ENCODE data around the gene HLA-DRB5. TPM values are rescaled to one million over a fixed set of nuclear protein-coding genes. Genes with fewer than 3 reads are reported as not detected.
"Not testable (repeated sequence)": the region's sequence is repeated elsewhere in the genome, so short reads cannot be mapped to it uniquely, and the experiment has no call there.

Gene HLA-DRB5
- total RNA-seq: 2.1 TPM

GRCh38 chr6:32529697-32530430 lies at the start of gene HLA-DRB5:
HLA-DRB5 (minus strand) TSS chr6:32530287; CDS start chr6:32530224, 63 bp downstream.
- DNase-seq (ENCODE audit: low spot score): no peak
- ATAC-seq: peak; percentile 51

GRCh38 chr6:32578962-32579361 lies 48.9 kb upstream of the HLA-DRB5 start:
- DNase-seq (ENCODE audit: low spot score) (no peak), ATAC-seq (no peak)

GRCh38 chr6:32577493-32577892 lies 47.4 kb upstream of the HLA-DRB5 start:
- not testable (repeated sequence) for ATAC-seq; DNase-seq (ENCODE audit: low spot score)

GRCh38 chr6:32576250-32576649 lies 46.2 kb upstream of the HLA-DRB5 start:
- ATAC-seq (no peak), DNase-seq (ENCODE audit: low spot score) (no peak)

GRCh38 chr6:32570363-32570905 lies 40.3 kb upstream of the HLA-DRB5 start:
- DNase-seq (ENCODE audit: low spot score) (no peak), ATAC-seq (no peak)

- DNase-seq (ENCODE audit: low spot score): no peak
- ATAC-seq: no peak
Observed at GRCh38 chr6:32568561-32568960, 38.5 kb upstream of the HLA-DRB5 start.

GRCh38 chr6:32566957-32567356 lies 36.9 kb upstream of the HLA-DRB5 start:
- ATAC-seq (no peak), DNase-seq (ENCODE audit: low spot score) (no peak)

DNA sequence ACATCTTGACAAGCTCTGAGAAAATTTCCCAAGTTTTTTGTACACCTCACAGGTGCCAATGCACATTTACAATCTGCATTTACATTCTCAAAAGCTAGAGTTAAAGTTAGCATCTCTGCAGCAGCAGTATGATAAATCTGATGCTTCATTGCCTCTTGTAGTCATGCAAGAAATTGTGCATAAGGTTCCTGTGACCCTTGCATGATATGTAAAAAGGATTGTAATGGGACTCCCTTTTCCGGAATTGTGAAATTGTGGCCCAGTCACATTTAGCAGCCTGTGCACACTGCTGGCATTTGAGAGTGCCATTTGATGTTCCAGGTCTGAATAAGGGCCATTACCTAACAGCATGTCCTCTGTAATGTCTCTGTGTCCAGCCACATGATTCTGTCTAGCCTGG lies 35.4 kb upstream of the HLA-DRB5 start:
- DNase-seq (ENCODE audit: low spot score) (no peak), ATAC-seq (no peak)

DNA sequence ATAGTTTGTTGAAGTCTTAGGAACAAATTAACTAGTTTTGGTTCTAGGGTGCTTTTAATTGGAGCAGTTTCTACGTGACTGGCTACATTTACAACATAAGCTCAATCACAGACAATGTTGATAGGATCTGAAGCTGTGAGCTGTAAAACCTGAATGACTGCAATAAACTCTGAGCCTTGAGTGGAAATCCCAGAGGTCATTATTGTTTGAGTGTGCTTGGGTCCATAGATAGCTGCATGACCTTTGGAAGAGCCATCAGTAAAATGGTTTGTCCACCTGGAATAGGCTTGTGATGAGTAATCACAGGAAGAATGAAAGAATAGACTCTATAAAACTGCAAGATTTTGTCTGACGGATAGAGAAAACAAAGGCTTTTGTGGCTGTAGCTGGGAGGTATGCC lies 32.9 kb upstream of the HLA-DRB5 start:
- ATAC-seq (no peak), DNase-seq (ENCODE audit: low spot score) (no peak)

DNA sequence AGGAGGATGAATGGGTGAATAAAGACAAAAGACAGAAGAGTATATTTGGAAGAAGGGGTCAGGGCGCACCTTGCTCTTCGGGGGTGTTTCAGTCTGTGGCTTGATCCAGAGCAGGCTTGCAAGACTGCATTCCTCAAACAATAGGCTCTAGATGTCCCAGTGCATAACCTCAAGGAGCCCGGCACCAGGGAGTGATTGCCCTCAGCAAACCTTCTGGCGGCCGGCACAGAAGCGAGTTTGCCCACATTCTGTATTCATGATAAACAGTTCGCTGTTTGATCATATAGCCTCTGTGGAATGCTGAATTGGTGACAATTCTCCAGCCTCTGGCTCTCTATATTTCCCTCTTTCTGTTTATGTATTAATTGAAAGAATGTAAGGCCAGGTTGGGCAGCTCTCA lies 29.7 kb upstream of the HLA-DRB5 start:
- no peak for DNase-seq (ENCODE audit: low spot score)
- ATAC-seq: no peak

DNA sequence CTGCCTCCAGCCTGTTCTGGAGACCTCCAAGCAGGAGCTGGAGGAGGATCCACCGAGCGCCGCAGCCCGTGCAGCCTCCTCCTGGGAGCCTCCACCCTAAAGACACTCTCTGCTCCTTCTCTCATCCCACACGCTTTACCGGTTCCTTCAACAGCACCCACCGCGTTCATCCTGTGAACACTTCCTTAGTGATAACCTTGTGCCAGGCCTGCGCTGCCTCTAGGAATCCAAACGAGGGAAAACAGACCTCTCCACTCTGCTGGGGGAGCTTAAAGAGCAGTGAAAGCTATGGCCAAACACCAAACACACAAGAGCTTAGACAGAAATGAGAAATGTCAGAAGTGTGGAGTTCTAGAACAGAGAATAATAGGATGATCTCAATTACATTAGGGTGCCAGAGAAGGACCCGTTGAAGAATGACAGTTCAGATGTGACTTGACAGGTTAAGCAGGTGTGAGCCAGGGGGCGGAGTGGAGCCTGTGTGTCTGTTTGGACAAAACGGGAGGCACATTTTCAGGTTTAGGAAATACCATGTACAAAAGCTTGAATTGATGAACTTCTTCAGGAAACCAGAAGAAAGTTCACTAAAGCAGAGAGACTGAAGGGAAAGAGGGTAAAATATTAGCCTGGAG lies 28.5 kb upstream of the HLA-DRB5 start:
- ATAC-seq (peak; percentile 26), DNase-seq (ENCODE audit: low spot score) (no peak)

DNA sequence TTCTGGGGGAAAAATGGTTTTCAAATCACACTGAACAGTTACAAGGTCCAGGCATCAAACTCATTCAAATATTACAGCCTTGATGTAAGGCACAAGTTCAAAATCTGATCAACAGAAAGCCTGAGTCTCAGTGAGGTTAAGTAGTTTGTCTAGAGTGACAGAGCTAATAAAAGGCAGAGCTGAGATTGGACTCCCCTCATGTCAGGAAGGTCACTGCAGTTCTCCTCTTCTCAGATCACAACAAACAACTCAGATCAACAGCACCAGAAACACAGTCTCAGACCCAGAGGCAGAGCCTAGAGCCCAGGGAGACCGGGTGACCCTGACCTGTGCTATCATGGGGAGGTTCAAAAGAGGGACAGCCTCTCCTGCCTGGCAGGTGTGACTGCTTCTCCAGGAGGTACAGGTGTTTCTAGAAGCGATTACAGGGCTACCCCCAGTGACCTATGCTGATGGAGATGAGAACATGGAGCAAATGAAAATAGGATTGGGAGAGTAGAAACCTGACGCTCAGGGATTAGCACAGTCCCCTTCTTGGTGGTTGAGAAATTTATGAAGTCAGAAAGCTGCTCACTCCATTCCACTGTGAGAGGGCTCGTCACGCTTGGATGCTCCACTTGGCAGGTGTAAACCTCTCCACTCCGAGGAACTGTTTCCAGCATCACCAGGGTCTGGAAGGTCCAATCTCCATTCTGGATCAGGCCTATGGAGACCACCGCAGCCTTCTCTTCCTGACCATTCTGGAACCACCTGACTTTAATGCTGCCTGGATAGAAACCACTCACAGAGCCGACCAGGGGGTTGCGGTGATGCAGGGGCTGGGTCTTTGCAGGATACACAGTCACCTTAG lies 24.3 kb upstream of the HLA-DRB5 start:
- ATAC-seq (no peak), DNase-seq (ENCODE audit: low spot score) (no peak)

DNA sequence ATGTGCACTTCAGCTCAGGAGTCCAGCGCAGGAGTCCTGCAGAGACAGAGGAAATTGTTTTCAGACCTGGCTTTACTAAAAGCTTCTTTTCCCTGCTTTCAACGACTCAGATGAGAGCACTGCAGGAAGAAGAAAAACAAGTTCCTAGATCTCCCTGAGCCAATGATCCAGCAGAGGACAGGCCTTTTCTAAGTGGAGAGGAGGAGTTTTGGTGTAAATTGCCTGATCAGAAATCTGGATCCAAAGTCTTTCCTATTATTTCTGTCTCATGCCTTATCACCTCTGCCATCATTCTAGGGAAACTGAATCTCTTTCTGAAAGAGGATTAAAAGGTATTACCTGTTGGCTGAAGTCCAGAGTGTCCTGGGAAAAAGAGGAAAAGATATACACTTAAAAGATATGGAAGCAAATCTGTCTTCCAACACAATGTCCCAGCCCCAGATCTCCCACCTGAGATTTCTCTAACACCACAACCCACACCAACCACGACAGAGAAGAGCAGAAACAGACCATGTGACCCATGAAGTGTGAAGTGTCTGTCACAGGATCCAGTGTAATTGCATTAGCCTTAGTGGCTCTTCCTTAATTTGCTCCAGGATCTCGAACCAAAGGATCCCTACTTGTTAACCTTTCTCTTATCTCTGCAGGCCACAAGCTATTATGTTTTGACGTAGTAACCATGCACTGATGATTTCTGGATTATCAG lies 23.1 kb upstream of the HLA-DRB5 start:
- DNase-seq (ENCODE audit: low spot score) (no peak), ATAC-seq (no peak)

GRCh38 chr6:32551410-32551809 lies 21.3 kb upstream of the HLA-DRB5 start:
- ATAC-seq (peak; percentile 56), DNase-seq (ENCODE audit: low spot score) (no peak)

- ATAC-seq (no peak), DNase-seq (ENCODE audit: low spot score) (no peak)
Observed at GRCh38 chr6:32539839-32540238, 9.8 kb upstream of the HLA-DRB5 start.

- not testable (repeated sequence) for DNase-seq (ENCODE audit: low spot score); ATAC-seq
Observed at GRCh38 chr6:32530431-32530793, 325 bp upstream of the HLA-DRB5 start.

GRCh38 chr6:32522302-32523047 lies 7.6 kb downstream of the HLA-DRB5 start:
- ATAC-seq: no peak
- no peak for DNase-seq (ENCODE audit: low spot score)

DNA sequence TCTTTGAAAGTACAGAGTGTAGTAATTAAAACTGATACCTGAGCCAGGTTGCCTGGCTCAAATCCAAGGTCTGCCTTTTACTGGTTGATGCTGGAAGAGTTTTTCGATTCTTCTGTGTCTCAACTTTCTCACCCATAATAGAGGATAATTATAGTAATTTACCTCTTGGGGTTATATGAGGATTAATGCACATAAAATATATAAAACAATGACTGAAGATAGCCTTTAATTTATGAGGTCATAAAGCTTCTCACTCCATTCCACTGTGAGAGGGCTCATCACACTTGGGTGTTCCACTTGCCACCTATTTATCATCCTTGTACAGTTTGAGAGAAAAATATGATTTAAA lies 10.2 kb downstream of the HLA-DRB5 start:
- ATAC-seq (no peak), DNase-seq (ENCODE audit: low spot score) (no peak)

DNA sequence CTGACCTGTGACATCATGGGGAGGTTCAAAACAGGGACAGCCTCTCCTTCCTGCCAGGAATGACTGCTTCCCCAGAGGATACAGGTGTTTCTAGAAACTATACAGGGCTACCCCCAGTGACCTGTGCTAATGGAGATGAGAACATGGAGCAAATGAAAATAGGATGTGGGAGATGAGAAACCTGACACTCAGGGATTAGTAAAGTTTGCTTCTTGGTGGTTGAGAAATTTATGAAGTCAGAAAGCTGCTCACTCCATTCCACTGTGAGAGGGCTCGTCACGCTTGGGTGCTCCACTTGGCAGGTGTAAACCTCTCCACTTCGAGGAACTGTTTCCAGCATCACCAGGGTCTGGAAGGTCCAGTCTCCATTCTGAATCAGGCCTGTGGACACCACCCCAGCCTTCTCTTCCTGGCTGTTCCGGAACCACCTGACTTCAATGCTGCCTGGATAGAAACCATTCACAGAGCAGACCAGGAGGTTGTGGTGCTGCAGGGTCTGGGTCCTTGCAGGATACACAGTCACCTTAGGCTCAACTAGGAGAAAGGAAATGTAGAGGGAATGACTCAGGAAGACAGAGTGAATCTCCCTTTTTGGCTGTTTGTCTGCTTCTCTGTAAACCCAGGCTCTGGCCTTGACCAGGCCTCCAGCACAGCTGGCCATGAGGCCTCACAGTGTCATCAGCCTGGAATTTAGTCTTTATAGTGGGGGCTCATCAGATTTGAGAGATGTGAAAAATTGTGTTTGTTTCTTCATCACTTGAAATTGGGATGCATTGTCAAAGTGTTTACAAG lies 10.8 kb downstream of the HLA-DRB5 start:
- ATAC-seq: no peak

More for the DNA sequence above, 10.8 kb downstream of the HLA-DRB5 start:
- DNase-seq (ENCODE audit: low spot score): no peak
